ENCODE results near the gene UBALD1.

DNA sequence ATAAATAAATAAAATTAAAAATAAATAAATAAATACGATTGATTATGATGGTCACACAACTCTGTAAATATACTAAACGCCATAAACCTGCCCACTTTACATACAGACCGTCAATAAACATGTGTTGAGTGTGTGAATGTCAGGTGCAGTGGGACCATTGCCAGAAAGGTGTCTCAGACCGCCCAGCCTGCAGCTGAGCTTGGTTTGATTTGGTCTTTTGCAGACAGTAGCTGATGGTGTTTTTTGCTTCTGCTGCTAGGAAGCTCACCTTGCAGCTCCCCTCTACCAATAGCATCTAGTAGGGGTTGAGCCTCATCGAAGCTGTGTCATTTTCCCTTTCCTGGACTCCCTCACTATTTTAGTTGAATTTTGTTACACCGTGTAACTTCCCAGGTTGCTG lies 23.5 kb downstream of the UBALD1 start:
- TF ChIP-seq, protein P1, sequence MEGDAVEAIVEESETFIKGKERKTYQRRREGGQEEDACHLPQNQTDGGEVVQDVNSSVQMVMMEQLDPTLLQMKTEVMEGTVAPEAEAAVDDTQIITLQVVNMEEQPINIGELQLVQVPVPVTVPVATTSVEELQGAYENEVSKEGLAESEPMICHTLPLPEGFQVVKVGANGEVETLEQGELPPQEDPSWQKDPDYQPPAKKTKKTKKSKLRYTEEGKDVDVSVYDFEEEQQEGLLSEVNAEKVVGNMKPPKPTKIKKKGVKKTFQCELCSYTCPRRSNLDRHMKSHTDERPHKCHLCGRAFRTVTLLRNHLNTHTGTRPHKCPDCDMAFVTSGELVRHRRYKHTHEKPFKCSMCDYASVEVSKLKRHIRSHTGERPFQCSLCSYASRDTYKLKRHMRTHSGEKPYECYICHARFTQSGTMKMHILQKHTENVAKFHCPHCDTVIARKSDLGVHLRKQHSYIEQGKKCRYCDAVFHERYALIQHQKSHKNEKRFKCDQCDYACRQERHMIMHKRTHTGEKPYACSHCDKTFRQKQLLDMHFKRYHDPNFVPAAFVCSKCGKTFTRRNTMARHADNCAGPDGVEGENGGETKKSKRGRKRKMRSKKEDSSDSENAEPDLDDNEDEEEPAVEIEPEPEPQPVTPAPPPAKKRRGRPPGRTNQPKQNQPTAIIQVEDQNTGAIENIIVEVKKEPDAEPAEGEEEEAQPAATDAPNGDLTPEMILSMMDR (IDR thresholded peaks at IDR 0.05) = no peak
- no peak for TF ChIP-seq POLR2A (IDR thresholded peaks at IDR 0.05)
